ENCODE results near the gene SNHG17.
"Not testable (repeated sequence)": the region's sequence is repeated elsewhere in the genome, so short reads cannot be mapped to it uniquely, and the experiment has no call there.

Gene SNHG17

DNA sequence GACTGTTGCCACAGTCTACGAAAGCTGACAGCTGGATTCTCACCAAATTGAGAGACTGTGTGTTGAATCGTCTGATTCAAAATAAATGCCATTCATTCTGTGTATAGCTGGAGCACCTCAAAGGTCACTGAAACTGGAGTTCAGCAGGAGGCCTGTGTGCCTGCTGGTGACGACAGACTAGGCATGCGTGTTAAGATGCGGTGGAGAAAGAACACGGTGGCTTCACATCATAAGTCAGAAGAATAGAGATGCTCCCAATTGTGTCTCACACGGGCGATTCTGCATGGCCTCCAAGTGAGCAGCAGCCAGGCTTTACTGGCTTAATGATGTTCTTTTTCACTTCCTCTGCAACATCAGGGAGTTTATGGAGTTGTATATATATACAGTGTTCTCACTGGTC, 32.3 kb downstream of the SNHG17 start:
- no peak for DNase-seq (ENCODE audit: low read depth in 1 of 2, low spot score in 1 of 2)
- Histone ChIP-seq H3K27me3 (ENCODE audit: insufficient read depth, poor library complexity, severe bottlenecking) (no peaks in the 10 kb centered on the region), H3K4me3 (replicated peaks; ENCODE audit: insufficient read depth, low read length) (no peak overlapping the region), H3K27ac (replicated peaks) (no peak overlapping the region)
- TF ChIP-seq POLR2AphosphoS5 (IDR thresholded peaks at IDR 0.05; ENCODE audit: low read depth): no peak
- TF ChIP-seq, protein P1, sequence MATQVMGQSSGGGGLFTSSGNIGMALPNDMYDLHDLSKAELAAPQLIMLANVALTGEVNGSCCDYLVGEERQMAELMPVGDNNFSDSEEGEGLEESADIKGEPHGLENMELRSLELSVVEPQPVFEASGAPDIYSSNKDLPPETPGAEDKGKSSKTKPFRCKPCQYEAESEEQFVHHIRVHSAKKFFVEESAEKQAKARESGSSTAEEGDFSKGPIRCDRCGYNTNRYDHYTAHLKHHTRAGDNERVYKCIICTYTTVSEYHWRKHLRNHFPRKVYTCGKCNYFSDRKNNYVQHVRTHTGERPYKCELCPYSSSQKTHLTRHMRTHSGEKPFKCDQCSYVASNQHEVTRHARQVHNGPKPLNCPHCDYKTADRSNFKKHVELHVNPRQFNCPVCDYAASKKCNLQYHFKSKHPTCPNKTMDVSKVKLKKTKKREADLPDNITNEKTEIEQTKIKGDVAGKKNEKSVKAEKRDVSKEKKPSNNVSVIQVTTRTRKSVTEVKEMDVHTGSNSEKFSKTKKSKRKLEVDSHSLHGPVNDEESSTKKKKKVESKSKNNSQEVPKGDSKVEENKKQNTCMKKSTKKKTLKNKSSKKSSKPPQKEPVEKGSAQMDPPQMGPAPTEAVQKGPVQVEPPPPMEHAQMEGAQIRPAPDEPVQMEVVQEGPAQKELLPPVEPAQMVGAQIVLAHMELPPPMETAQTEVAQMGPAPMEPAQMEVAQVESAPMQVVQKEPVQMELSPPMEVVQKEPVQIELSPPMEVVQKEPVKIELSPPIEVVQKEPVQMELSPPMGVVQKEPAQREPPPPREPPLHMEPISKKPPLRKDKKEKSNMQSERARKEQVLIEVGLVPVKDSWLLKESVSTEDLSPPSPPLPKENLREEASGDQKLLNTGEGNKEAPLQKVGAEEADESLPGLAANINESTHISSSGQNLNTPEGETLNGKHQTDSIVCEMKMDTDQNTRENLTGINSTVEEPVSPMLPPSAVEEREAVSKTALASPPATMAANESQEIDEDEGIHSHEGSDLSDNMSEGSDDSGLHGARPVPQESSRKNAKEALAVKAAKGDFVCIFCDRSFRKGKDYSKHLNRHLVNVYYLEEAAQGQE (IDR thresholded peaks at IDR 0.05; ENCODE audit: insufficient replicate concordance, low read depth): no peak
- TF ChIP-seq SPI1 (IDR thresholded peaks at IDR 0.05; ENCODE audit: borderline replicate concordance, low read depth): no peak
- TF ChIP-seq, protein P2, sequence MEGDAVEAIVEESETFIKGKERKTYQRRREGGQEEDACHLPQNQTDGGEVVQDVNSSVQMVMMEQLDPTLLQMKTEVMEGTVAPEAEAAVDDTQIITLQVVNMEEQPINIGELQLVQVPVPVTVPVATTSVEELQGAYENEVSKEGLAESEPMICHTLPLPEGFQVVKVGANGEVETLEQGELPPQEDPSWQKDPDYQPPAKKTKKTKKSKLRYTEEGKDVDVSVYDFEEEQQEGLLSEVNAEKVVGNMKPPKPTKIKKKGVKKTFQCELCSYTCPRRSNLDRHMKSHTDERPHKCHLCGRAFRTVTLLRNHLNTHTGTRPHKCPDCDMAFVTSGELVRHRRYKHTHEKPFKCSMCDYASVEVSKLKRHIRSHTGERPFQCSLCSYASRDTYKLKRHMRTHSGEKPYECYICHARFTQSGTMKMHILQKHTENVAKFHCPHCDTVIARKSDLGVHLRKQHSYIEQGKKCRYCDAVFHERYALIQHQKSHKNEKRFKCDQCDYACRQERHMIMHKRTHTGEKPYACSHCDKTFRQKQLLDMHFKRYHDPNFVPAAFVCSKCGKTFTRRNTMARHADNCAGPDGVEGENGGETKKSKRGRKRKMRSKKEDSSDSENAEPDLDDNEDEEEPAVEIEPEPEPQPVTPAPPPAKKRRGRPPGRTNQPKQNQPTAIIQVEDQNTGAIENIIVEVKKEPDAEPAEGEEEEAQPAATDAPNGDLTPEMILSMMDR (IDR thresholded peaks at IDR 0.05; ENCODE audit: insufficient read depth, low read length): no peak
- TF ChIP-seq GABPA (IDR thresholded peaks at IDR 0.05; ENCODE audit: low read depth): no peak

DNA sequence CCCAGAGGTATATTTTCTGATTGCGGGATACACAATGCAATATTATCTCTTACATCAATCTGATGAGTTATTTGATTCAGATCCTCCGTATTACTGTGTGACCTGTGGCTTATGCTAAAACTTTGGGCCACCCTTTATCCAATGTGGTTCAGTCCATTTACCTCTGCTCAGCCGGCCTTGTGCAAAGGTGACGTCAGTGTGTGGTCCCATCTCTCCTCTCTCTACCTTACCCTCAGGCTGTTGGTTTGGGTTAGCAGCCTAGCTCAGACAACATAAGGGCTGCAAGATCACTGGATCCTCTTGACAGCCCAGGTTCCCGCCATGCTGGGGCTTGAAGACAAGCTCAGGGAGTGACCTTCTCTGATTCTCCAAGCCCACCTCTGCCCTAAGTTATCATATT, 33.0 kb downstream of the SNHG17 start:
- TF ChIP-seq, protein P2 (IDR thresholded peaks at IDR 0.05; ENCODE audit: insufficient read depth, low read length): no peak
- no peak for TF ChIP-seq POLR2AphosphoS5 (IDR thresholded peaks at IDR 0.05; ENCODE audit: low read depth)
- DNase-seq (ENCODE audit: low read depth in 1 of 2, low spot score in 1 of 2): no peak
- Histone ChIP-seq H3K4me3 (replicated peaks; ENCODE audit: insufficient read depth, low read length) (no peak overlapping the region), H3K27me3 (ENCODE audit: insufficient read depth, poor library complexity, severe bottlenecking) (no peaks in the 10 kb centered on the region), H3K27ac (replicated peaks) (no peak overlapping the region)

DNA sequence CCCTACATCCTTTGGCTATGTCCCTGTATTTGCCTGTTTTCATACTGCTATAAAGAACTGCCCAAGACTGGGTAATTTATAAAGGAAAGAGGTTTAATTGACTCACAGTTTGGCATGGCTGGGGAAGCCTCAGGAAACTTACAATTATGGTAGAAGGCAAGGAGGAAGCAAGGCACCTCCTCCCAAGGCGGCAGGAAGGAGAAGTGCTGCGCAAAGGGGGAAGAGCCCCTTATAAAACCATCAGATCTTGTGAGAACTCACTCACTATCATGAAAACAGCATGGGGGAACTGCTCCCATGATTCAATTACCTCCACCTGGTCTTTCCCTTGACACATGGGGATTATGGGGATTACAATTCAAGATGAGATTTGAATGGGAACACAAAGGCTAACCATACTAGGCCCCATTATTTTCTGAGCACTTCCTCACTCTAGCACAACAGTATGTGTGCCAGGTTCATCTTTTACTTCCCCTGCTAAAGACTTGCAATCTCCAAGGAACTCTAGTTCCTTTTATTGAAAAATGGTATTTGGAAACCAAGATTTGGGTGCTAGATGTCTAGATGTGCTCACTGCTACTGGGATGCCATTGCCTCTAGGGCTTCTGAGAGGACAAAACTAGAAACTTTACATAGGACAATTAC, 39.3 kb downstream of the SNHG17 start:
- H3K4me3 ChIP-seq (replicated peaks; ENCODE audit: insufficient read depth, low read length); H3K27me3 ChIP-seq (ENCODE audit: insufficient read depth, poor library complexity, severe bottlenecking): not testable (repeated sequence)
- H3K27ac ChIP-seq (replicated peaks): peak overlapping the region; percentile 76
- TF ChIP-seq, protein P1 (IDR thresholded peaks at IDR 0.05; ENCODE audit: insufficient replicate concordance, low read depth): peak; percentile 33
- TF ChIP-seq GABPA (IDR thresholded peaks at IDR 0.05; ENCODE audit: low read depth) (0 out of 2 replicates have a peak, but pooled peaks have one; percentile 38), SPI1 (IDR thresholded peaks at IDR 0.05; ENCODE audit: borderline replicate concordance, low read depth) (peak; percentile 88)
- DNase-seq (ENCODE audit: low read depth in 1 of 2, low spot score in 1 of 2): peak in 1 of 2 experiments; percentile 69

DNA sequence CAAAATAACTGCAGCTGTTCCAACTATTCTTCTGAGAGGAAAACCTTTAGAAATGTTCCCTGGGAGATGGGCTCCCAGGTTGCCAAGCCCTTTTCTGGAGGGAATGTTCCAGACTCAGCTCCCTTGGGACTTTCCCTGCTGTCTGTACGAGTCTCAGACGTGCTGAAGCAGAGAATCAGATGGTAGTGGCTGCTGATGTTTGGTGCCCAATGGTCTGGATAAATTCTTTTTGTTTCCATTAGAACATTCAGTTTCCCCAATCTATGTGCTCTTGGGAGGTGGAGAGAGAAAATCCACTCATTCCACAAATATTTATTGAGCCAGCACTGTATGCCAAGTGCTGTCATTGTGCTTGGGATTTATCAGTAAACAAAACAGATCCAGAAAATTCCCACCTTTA, 40.0 kb downstream of the SNHG17 start:
- DNase-seq (ENCODE audit: low read depth in 1 of 2, low spot score in 1 of 2): no peak

More for the DNA sequence above, 40.0 kb downstream of the SNHG17 start:
- no peak for TF ChIP-seq SPI1 (IDR thresholded peaks at IDR 0.05; ENCODE audit: borderline replicate concordance, low read depth)
- TF ChIP-seq GABPA (IDR thresholded peaks at IDR 0.05; ENCODE audit: low read depth): no peak
- TF ChIP-seq, protein P2 (IDR thresholded peaks at IDR 0.05; ENCODE audit: insufficient read depth, low read length): no peak
- no peak for TF ChIP-seq POLR2AphosphoS5 (IDR thresholded peaks at IDR 0.05; ENCODE audit: low read depth)
- TF ChIP-seq, protein P1 (IDR thresholded peaks at IDR 0.05; ENCODE audit: insufficient replicate concordance, low read depth): no peak
- no peaks in the 10 kb centered on the region for H3K27me3 ChIP-seq (ENCODE audit: insufficient read depth, poor library complexity, severe bottlenecking)
- H3K27ac ChIP-seq (replicated peaks): peak overlapping the region; percentile 76
- H3K4me3 ChIP-seq (replicated peaks; ENCODE audit: insufficient read depth, low read length): no peak overlapping the region
